ENCODE results near the gene GLRX3.

DNA sequence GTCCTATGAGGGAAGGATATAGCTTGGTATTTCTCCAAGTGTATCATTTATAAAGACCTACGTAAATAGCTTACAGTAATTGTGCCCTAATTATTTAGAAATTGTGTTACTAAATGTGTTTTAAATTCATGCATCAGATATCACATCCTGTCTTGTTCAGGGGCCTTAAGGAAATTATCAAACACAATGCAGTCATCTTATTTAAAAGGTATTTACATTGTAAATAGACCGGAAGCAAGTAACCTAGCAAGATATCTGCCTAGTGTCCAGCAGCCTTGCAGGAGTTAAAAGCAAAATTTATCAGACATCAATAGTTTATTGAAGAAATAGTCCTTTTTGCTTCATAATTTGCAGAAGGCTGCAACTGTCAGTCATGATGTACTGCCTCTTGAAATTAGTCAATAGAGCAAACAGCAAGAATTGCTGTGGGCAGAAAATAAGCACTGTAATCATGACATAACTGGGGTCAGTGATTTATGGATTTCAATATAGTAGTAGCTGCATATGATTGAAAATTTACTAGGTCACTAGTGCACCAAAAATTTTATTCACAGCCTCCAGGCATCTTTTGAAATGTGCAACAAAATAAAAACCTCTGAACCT lies 23.1 kb downstream of the GLRX3 start:
- TF ChIP-seq CTCF (IDR thresholded peaks at IDR 0.05) (no peak), EP300 (IDR thresholded peaks at IDR 0.05) (no peak)
